ENCODE measurements around the gene ST3GAL3. TPM values are rescaled to one million over a fixed set of nuclear protein-coding genes. Genes with fewer than 3 reads are reported as not detected.

Gene ST3GAL3
- total RNA-seq, 1 donor from 2014 or later, result 25.1 TPM

Small RNAs within 50 kb of the gene (small RNA-seq; reads per million reads assigned to genes)
- gene AL451062.2 (not detected), gene RF00026 (not detected)

Other genes starting within 250 kb of the ST3GAL3 start
- gene PTPRF, start 176.7 kb upstream of the ST3GAL3 start, total RNA-seq, result 10.4 TPM
- gene KDM4A, start 57.4 kb upstream of the ST3GAL3 start, total RNA-seq, result 34.4 TPM
- gene ARTN, start 226.3 kb downstream of the ST3GAL3 start, total RNA-seq, result not detected
- gene IPO13, start 239.4 kb downstream of the ST3GAL3 start, total RNA-seq, result 11.0 TPM

Data from skeletal muscle tissue (tissue), 2 donors.